Mucosa of stomach (tissue), 1 donor: Measurements from ENCODE around the gene ARHGAP12.
"Not testable (repeated sequence)": the region's sequence is repeated elsewhere in the genome, so short reads cannot be mapped to it uniquely, and the experiment has no call there.

Experiments
- H3K27me3 ChIP-seq: one replicate; pipeline ENCODE4 v1.7.0; 2013; ENCODE audit warnings: mild to moderate bottlenecking, low read length; ENCODE audit not compliant: control insufficient read depth, insufficient read depth
- H3K36me3 ChIP-seq: one replicate; pipeline ENCODE4 v1.7.0; 2013; ENCODE audit warnings: low read length; ENCODE audit not compliant: control insufficient read depth, insufficient read depth
- H3K4me1 ChIP-seq: one replicate; pipeline ENCODE4 v1.7.0; 2013; ENCODE audit warnings: mild to moderate bottlenecking, low read length; ENCODE audit not compliant: control insufficient read depth, insufficient read depth
- H3K4me3 ChIP-seq: one replicate; pipeline ENCODE4 v1.7.0; 2013; ENCODE audit warnings: low read length
- H3K9ac ChIP-seq: one replicate; pipeline ENCODE4 v1.7.0; 2013; ENCODE audit warnings: mild to moderate bottlenecking, low read length, moderate library complexity
- H3K9me3 ChIP-seq: one replicate; pipeline ENCODE4 v1.7.0; 2013; ENCODE audit warnings: mild to moderate bottlenecking, low read length, moderate library complexity; ENCODE audit not compliant: control insufficient read depth
- donor health status: Pancreatic carcinoma.

ARHGAP12 gene

DNA sequence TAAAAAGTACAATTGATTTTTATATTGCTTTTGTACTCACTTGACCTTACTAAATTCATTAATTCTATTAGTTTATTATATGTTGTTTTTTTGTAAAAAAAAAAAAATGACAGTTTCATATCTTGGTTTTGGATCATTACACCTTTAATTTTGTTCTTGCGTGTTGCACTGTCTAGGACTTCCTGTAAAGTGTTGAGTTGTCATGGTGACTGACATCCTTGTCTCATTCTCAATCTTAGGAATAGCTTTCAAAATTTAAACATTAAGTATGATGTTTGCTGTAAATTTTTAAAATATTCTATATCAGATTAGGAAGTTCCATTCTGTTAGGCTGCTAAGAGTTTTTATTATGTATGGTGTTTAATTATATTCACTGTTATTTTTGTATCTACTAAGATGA is 139.1 kb downstream of the ARHGAP12 start:
- H3K27me3 ChIP-seq = no peaks in the 10 kb centered on the region
- no peaks in the 10 kb centered on the region for H3K9me3 ChIP-seq
- no peaks in the 10 kb centered on the region for H3K4me1 ChIP-seq
- no peaks in the 10 kb centered on the region for H3K36me3 ChIP-seq
- no peak overlapping the region for H3K9ac ChIP-seq
- H3K4me3 ChIP-seq = no peak overlapping the region

DNA sequence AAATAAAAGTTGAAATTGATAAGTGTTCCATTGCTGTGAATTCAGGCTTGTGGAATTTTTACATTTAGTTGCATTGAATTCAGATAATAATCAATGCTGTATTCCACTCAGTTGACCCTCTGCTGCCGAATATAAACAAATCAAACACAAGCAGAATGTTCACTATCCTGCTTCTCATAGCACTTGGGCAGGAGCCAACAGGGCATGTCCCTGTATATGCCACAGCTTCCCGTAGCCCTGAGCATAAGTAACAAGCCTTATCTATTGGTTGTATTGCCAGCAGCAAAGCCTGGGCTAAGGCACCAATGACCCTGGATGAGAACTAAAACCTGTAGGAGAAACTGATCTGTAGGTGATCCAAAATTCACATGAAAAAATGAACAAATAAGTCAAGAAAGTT is 145.9 kb downstream of the ARHGAP12 start:
- Histone ChIP-seq H3K36me3 (no peaks in the 10 kb centered on the region), H3K27me3 (no peaks in the 10 kb centered on the region), H3K4me1 (no peaks in the 10 kb centered on the region), H3K4me3 (no peak overlapping the region), H3K9me3 (no peaks in the 10 kb centered on the region), H3K9ac (no peak overlapping the region)

DNA sequence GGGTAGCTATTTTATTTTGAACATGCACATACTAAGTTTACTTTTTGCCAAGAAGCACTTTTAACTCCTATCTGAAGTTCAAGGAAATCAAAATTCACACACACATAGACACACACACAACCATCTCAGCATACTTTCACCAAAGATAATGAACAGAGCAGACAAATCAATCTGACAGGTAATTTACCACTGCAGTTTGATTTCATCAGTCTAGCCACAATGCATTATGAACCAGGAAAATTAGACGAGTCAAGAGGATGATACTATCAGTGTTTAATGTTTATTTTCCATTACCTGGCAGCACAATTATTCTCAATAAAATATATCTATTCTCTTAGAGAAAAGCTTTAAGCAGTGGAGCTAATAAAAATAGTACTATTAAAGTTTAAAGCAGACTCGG is 147.9 kb downstream of the ARHGAP12 start:
- Histone ChIP-seq H3K9me3 (no peaks in the 10 kb centered on the region), H3K36me3 (no peaks in the 10 kb centered on the region), H3K4me1 (no peaks in the 10 kb centered on the region), H3K4me3 (no peak overlapping the region), H3K9ac (no peak overlapping the region), H3K27me3 (no peaks in the 10 kb centered on the region)

DNA sequence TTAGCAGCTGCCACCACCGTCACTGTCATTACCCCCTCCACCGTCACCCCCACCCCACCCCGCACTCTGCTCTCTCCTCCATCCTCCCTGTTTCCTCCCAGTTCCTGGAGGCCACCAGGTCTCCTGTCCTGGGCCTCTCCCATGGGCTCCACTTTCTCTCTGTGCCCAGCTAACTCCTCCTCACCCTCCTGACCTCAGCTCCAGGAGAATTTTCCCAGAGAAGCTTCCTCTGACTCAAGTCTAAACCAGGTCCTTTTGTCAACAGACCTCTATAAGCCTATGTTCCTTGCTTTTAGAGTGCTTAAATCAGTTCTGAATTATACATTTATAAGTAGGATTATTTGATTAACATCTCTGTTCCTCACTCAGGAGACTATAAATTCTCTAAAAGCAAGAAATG is 150.0 kb downstream of the ARHGAP12 start:
- no peaks in the 10 kb centered on the region for H3K9me3 ChIP-seq
- no peak overlapping the region for H3K4me3 ChIP-seq
- no peaks in the 10 kb centered on the region for H3K27me3 ChIP-seq
- H3K4me1 ChIP-seq = no peaks in the 10 kb centered on the region
- H3K9ac ChIP-seq = no peak overlapping the region
- no peaks in the 10 kb centered on the region for H3K36me3 ChIP-seq

DNA sequence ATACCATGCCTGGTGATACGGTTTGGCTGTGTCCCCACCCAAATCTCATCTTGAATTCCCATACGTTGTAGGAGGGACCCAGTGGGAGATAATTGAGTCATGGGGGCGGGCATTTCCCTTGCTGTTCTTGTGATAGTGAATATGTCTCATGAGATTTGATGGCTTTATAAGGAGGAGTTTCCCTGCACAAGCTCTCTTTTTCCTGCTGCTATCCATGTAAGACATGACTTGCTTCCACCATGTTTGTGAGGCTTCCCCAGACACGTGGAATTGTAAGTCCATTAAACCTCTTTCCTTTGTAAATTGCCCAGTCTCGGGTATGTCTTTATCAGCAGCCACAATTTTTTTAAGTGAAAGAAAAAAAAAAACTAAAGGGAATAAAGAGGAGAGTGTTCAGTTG is 152.5 kb downstream of the ARHGAP12 start:
- Histone ChIP-seq H3K36me3 (no peaks in the 10 kb centered on the region), H3K9me3 (no peaks in the 10 kb centered on the region), H3K9ac (no peak overlapping the region), H3K4me3 (no peak overlapping the region), H3K27me3 (no peaks in the 10 kb centered on the region), H3K4me1 (no peaks in the 10 kb centered on the region)

DNA sequence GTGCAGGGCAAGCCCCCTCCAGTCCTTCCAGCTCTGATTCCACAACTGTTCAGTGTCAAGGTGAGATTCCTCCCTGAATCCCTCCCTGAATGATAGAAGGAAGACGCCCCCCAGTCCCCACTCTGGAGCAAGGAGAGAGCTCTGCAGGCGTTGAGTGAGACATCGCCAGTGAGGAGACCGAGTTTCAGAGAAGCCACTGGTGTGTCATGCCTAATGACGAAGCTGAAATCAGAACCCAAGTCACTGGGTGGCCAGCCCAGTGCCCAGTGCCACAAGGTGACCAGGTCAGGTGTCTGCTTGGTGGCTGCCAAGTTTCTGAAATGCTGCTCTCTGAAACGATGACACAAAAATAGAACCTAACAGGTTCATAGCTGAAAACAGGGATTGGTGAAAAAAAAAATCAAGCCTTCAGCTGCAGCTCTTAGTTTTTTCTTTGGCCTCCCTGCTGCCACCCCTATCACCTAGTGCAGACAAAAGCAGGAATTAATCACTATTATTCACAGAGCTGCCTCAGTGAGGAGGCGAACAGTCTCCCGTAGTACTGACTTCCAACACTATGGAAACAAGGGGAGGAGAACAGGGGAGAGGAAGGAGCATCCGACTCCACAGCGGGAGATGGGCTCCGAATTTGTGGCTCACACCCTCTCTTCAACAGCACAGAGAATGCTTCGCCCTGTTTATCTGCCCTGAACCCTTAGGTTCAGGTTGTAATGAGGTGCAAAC is 153.5 kb downstream of the ARHGAP12 start:
- H3K4me1 ChIP-seq = no peaks in the 10 kb centered on the region
- H3K9me3 ChIP-seq = no peaks in the 10 kb centered on the region
- no peak overlapping the region for H3K9ac ChIP-seq
- H3K27me3 ChIP-seq = no peaks in the 10 kb centered on the region
- H3K4me3 ChIP-seq = no peak overlapping the region
- no peaks in the 10 kb centered on the region for H3K36me3 ChIP-seq

DNA sequence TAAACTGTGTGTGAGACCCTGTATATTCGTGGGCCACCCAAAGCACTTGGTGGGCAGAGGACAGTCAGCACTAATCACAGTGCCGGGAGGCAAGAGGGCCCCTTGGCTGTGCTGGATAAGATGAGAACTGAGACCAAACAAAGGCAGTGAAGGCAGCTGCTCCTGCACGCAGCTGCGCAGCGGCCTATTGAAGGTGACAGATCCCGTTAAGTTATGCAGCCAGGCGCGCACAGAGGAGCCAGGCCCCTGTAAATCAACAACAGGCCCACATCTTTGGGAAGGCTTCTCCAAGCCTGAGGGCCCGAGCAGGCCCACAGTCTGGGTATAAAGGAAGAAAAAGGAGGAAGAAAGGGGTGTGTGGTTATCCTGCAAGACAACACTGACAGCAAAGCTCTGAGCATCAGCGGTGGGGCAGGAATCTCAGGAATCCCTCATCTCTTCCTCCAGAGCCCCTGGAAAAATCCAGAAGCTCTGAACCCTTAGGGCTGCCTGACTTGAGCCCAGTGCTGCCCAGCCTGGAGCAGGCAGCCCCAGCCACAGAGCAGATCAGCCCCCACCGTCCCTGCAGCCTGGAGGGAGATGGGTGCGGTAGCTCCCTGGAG is 154.2 kb downstream of the ARHGAP12 start:
- Histone ChIP-seq H3K36me3 (no peaks in the 10 kb centered on the region), H3K9me3 (no peaks in the 10 kb centered on the region), H3K9ac (no peak overlapping the region), H3K4me3 (no peak overlapping the region), H3K27me3 (no peaks in the 10 kb centered on the region), H3K4me1 (no peaks in the 10 kb centered on the region)

DNA sequence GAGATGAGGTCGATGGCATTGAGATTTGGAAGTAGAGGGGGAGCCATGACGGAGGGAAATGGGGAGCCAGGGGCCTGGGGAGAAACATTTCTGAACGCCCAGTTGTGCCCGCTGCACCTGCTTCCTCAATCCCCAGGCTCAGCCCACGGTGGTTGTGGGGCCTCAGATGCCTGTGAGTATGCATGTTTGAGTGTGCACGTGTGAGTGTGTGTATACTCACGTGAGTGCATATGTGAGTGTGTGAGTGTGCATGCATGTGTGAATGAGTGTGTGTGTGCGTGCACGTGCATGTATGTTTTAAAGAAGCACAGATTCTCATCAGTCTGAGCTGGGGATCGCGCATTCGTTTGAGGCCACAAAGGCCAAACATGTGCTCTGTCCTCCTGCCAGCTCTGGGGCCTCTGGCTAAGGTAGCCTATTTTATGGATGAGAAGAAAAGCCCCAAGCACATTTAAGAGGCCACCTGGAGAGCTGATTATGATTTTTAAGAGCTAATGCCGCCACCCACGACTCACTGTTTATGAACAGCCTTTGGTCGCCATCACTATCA is 154.8 kb downstream of the ARHGAP12 start:
- H3K36me3 ChIP-seq = no peaks in the 10 kb centered on the region
- no peaks in the 10 kb centered on the region for H3K9me3 ChIP-seq
- H3K27me3 ChIP-seq = no peaks in the 10 kb centered on the region
- H3K9ac ChIP-seq = no peak overlapping the region
- H3K4me1 ChIP-seq = no peaks in the 10 kb centered on the region
- H3K4me3 ChIP-seq = no peak overlapping the region

DNA sequence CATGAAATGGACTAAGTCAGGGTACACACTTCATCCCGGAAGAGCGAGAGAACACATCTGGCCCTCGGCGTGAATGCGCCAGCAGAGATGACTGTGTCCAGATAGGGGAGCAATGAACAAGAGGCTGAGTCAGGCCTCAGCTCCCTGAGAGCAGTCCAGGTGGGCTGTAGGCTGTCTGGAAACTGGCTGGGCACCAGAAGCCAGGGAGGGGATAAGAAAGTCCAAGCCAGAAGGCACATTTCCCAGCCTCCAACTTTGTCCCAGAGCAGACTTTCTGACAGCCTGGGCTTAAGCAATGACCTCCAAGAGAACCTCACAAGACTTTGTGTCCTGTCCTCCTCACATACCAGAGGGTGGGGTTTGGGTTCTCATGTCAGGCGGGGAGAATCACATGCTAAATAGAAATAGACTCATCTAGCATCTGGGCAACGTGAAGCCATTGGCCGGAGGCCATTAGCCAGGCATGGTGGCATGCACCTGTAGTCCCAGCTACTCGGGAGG is 157.2 kb downstream of the ARHGAP12 start:
- Histone ChIP-seq H3K9ac (no peak overlapping the region), H3K4me3 (no peak overlapping the region), H3K36me3 (no peaks in the 10 kb centered on the region), H3K9me3 (no peaks in the 10 kb centered on the region), H3K4me1 (no peaks in the 10 kb centered on the region), H3K27me3 (no peaks in the 10 kb centered on the region)

DNA sequence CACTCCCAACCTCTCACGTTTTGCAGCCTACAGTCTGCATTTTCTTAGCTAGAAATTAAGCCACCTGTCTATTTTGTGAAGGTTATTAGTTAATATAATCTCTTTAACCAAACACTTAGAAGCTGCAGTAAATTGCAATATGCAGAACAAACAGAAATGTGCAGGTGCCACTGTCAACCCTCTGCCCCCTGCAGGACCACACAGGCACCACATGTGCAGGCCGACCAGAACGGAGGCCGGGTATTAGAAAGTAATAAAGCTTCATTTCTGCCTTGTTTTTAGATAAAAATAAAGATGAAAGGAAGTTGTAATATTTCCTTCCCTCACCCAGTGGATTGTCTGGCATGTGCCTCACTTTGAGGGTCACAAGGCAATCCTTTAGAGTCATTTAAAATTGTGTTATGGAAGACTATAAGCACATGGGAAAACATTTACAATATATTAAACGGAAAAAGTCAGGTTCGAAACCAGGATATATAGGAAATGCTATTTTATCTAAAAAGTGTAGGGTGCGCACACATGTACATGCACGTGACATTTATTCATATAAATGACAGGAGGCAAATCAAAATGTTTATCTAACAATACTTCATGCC is 158.2 kb downstream of the ARHGAP12 start:
- Histone ChIP-seq H3K9me3 (no peaks in the 10 kb centered on the region), H3K4me3 (no peak overlapping the region), H3K4me1 (no peaks in the 10 kb centered on the region), H3K27me3 (no peaks in the 10 kb centered on the region), H3K36me3 (no peaks in the 10 kb centered on the region), H3K9ac (no peak overlapping the region)

DNA sequence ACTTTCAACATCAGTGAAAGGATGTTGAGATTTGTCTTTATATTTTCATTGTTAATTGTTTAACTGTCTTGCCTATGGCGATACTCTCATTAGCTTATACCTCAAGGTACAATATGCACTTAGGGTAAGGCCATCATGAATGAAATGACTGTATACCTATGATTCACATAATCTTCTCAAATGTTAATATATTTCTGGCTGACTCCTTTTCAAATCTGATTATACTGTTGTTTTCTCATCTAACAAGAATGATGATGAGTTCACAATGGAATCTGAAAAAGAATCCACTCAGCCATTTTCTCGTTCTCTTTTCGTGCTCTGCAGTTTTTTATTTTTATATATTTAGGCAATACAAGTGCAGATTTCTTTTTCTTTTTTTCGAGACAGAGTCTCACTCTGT is 159.1 kb downstream of the ARHGAP12 start:
- H3K4me1 ChIP-seq = no peaks in the 10 kb centered on the region
- no peaks in the 10 kb centered on the region for H3K36me3 ChIP-seq
- H3K27me3 ChIP-seq = no peaks in the 10 kb centered on the region

DNA sequence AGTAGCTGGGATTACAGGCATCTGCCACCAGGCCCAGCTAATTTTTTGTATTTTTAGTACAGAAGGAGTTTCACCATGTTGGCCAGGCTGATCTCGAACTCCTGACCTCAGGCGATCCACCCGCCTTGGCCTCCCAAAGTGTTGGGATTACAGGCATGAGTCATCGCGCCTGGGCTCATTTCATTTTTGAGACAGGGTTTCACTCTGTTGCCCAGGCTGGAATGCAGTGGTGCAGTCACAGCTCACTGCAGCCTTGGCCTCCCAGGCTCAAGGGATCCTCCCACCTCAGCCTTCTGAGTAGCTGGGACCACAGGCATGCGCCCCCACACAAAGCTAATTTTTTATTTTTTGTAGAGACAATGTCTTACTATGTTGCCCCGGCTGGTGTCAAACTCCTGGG is 159.7 kb downstream of the ARHGAP12 start:
- not testable (repeated sequence) for H3K9me3 ChIP-seq, H3K9ac ChIP-seq, H3K27me3 ChIP-seq, H3K36me3 ChIP-seq, H3K4me3 ChIP-seq, H3K4me1 ChIP-seq

More for the DNA sequence above, 159.1 kb downstream of the ARHGAP12 start:
- Histone ChIP-seq H3K9ac (no peak overlapping the region), H3K4me3 (no peak overlapping the region), H3K9me3 (no peaks in the 10 kb centered on the region)
